ENCODE measurements around the gene KLHDC8A.

Gene KLHDC8A

DNA sequence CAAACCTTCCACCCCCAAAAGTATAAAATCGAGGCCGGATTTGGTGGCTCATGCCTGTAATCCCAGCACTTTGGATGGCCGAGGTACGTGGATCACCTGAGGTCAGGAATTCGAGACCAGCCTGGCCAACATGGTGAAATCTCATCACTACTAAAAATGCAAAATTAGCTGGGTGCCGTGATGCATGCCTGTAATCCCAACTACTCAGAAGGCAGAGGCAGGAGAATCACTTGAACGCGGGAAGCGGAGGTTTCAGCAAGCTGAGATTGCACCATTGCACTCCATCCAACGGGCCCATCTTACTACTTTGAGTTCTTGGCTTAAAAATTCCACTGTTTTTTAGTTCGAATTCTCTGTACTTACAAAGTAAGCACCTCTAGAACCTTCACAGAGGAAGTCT lies 11.0 kb downstream of the KLHDC8A start:
- Histone ChIP-seq H3K4me3 (ENCODE audit: severe bottlenecking) (no peak overlapping the region), H3K27ac (ENCODE audit: poor library complexity, severe bottlenecking) (no peak overlapping the region), H3K4me1 (ENCODE audit: insufficient read depth, poor library complexity, severe bottlenecking) (peaks cover 4% of the 10 kb centered on the region), H3K36me3 (ENCODE audit: low read depth) (no peaks in the 10 kb centered on the region), H3K27me3 (ENCODE audit: insufficient read depth, poor library complexity, severe bottlenecking) (peaks cover 19% of the 10 kb centered on the region), H3K9me3 (ENCODE audit: severe bottlenecking) (no peaks in the 10 kb centered on the region)
- DNase-seq (ENCODE audit: low spot score) = no peak
- ATAC-seq (ENCODE audit: low read depth) = no peak
- TF ChIP-seq, protein P1, sequence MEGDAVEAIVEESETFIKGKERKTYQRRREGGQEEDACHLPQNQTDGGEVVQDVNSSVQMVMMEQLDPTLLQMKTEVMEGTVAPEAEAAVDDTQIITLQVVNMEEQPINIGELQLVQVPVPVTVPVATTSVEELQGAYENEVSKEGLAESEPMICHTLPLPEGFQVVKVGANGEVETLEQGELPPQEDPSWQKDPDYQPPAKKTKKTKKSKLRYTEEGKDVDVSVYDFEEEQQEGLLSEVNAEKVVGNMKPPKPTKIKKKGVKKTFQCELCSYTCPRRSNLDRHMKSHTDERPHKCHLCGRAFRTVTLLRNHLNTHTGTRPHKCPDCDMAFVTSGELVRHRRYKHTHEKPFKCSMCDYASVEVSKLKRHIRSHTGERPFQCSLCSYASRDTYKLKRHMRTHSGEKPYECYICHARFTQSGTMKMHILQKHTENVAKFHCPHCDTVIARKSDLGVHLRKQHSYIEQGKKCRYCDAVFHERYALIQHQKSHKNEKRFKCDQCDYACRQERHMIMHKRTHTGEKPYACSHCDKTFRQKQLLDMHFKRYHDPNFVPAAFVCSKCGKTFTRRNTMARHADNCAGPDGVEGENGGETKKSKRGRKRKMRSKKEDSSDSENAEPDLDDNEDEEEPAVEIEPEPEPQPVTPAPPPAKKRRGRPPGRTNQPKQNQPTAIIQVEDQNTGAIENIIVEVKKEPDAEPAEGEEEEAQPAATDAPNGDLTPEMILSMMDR (IDR thresholded peaks at IDR 0.05; ENCODE audit: poor library complexity, severe bottlenecking) = no peak

DNA sequence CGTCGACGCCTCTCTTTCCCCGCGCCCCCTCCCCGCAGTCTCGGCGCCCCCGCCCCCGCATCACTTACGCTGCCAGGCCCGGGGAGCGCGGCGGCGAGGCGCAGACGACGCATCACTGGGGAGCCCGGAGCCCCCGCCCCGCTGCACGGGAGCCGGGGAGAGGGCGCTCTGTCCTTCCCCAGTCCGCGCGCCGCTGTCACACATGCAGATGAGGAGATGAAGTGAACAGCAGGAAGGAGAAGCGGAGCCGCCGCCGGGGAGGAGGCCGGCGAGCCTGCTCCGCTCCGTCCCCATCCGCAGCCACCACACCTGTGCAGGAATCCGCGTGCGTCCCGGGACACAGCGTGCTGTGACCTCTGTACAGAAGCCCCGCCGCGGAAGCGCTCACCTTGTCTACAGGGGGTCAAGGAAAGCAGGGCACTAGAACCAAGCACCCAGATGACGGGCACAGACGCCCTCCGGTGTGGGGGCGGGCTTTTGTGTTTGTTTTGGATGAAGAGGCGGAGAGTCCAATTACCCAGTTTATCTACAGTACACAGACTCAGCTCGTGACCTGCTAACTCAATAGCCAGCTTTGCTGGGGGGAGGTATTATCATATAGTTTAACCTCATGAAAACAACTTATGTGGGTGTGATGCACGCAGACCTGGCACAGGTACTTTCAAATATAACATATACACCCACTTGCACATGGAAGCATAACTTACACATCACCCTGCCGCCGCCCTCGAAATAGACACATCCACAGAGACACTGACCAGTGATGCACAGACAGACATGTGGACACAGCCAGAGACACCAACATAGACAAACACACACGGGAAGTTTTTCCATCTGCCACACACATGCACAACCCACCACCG lies 12.4 kb downstream of the KLHDC8A start:
- H3K27ac ChIP-seq (ENCODE audit: poor library complexity, severe bottlenecking) = no peak overlapping the region
- peaks cover 19% of the 10 kb centered on the region for H3K27me3 ChIP-seq (ENCODE audit: insufficient read depth, poor library complexity, severe bottlenecking)
- no peak for DNase-seq (ENCODE audit: low spot score)

DNA sequence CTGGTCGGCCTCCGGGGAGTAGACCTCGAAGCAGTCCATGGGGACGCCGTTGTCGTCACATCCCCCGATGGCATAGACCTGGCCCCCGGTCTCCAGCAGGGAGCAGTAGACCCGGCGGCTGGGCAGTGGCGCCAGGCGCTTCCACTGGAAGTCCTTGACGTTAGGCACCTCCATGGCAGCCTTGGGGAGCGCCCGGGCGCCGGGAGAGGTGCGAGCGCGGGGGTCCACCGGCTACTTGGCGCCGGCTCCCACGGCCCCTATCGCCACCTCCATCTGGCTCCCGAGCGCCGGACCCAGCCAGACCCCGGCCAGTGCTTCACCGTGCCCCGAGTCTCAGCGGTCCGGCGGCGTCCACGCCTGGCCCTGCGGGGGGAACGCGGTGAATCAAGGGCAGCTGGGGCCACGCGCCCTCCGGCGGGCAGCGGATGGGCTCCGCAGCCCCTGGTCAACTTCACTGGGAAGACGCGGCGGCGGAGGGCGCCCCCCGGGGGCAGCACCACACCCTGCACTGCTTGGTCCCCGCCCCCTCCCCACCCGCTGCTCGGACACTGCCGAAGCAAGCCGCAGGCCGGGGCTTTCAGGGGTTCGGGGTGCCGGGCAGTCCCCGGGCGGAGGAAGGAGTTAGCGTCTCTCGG lies 13.2 kb downstream of the KLHDC8A start:
- H3K27ac ChIP-seq (ENCODE audit: poor library complexity, severe bottlenecking) = no peak overlapping the region

More for the DNA sequence above, 12.4 kb downstream of the KLHDC8A start:
- TF ChIP-seq, protein P1 (IDR thresholded peaks at IDR 0.05; ENCODE audit: poor library complexity, severe bottlenecking) = peak; percentile 17
- peak; percentile 56 for ATAC-seq (ENCODE audit: low read depth)
- Histone ChIP-seq H3K4me3 (ENCODE audit: severe bottlenecking) (peak overlapping the region; percentile 17), H3K4me1 (ENCODE audit: insufficient read depth, poor library complexity, severe bottlenecking) (peaks cover 4% of the 10 kb centered on the region), H3K9me3 (ENCODE audit: severe bottlenecking) (no peaks in the 10 kb centered on the region), H3K36me3 (ENCODE audit: low read depth) (no peaks in the 10 kb centered on the region)

DNA sequence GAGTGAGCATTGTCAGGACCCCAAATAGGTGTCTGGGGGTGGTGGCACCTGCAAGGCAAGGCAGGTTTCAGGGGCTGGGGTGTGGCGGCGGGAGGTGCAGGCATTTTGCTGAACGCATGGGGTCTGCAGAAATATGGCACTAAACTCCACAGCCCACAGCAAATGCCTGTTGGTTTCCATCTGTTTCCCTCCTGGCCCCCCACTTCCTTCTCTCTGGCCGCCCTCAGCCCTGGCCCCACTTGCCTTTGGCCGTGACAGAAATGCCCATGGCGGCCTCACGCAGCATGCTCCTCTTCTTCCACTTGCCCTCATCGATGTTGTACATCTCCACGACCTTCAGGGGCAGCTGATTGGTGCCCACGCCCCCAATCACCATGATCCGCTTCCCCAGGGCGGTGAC lies 13.7 kb downstream of the KLHDC8A start:
- Histone ChIP-seq H3K9me3 (ENCODE audit: severe bottlenecking) (no peaks in the 10 kb centered on the region), H3K36me3 (ENCODE audit: low read depth) (no peaks in the 10 kb centered on the region), H3K27ac (ENCODE audit: poor library complexity, severe bottlenecking) (no peak overlapping the region), H3K27me3 (ENCODE audit: insufficient read depth, poor library complexity, severe bottlenecking) (peaks cover 19% of the 10 kb centered on the region), H3K4me1 (ENCODE audit: insufficient read depth, poor library complexity, severe bottlenecking) (peaks cover 4% of the 10 kb centered on the region), H3K4me3 (ENCODE audit: severe bottlenecking) (no peak overlapping the region)
- ATAC-seq (ENCODE audit: low read depth) (no peak), DNase-seq (ENCODE audit: low spot score) (no peak)
- TF ChIP-seq, protein P1 (IDR thresholded peaks at IDR 0.05; ENCODE audit: poor library complexity, severe bottlenecking) = no peak

More for the DNA sequence above, 13.2 kb downstream of the KLHDC8A start:
- peak overlapping the region; percentile 17 for H3K4me3 ChIP-seq (ENCODE audit: severe bottlenecking)
- no peaks in the 10 kb centered on the region for H3K9me3 ChIP-seq (ENCODE audit: severe bottlenecking)
- H3K4me1 ChIP-seq (ENCODE audit: insufficient read depth, poor library complexity, severe bottlenecking) = peaks cover 4% of the 10 kb centered on the region
- H3K36me3 ChIP-seq (ENCODE audit: low read depth) = no peaks in the 10 kb centered on the region
- H3K27me3 ChIP-seq (ENCODE audit: insufficient read depth, poor library complexity, severe bottlenecking) = peaks cover 19% of the 10 kb centered on the region
- DNase-seq (ENCODE audit: low spot score) (no peak), ATAC-seq (ENCODE audit: low read depth) (no peak; the same call in 2 of the 3 replicates)
- TF ChIP-seq, protein P1 (IDR thresholded peaks at IDR 0.05; ENCODE audit: poor library complexity, severe bottlenecking) = peak; percentile 27
